Measurements from ENCODE around the gene STAU1.
"Not testable (repeated sequence)": the region's sequence is repeated elsewhere in the genome, so short reads cannot be mapped to it uniquely, and the experiment has no call there.

The STAU1 gene

GRCh38 chr20:49161428-49162152, 26.5 kb downstream of the STAU1 start:
- no peak for DNase-seq

- DNase-seq: no peak
Observed at GRCh38 chr20:49160057-49160929, 27.8 kb downstream of the STAU1 start.

- DNase-seq: no peak
Observed at GRCh38 chr20:49157146-49157545, 31.0 kb downstream of the STAU1 start.

GRCh38 chr20:49156481-49156880, 31.7 kb downstream of the STAU1 start:
- no peak for DNase-seq

- DNase-seq: no peak
Observed at GRCh38 chr20:49151436-49151835, 36.7 kb downstream of the STAU1 start.

- no peak for DNase-seq
Observed at GRCh38 chr20:49149281-49150045, 38.7 kb downstream of the STAU1 start.

- no peak for DNase-seq
Observed at GRCh38 chr20:49148601-49149000, 39.5 kb downstream of the STAU1 start.

GRCh38 chr20:49147296-49147695, 40.8 kb downstream of the STAU1 start:
- DNase-seq: no peak

- DNase-seq: no peak
Observed at GRCh38 chr20:49146442-49147225, 41.5 kb downstream of the STAU1 start.

- DNase-seq: no peak
Observed at GRCh38 chr20:49140834-49141233, 47.3 kb downstream of the STAU1 start.

- no peak for DNase-seq
Observed at GRCh38 chr20:49140411-49140810, 47.7 kb downstream of the STAU1 start.

GRCh38 chr20:49138431-49138830, 49.7 kb downstream of the STAU1 start:
- DNase-seq: no peak

- DNase-seq: no peak
Observed at GRCh38 chr20:49136817-49137571, 51.1 kb downstream of the STAU1 start.

- not testable (repeated sequence) for DNase-seq
Observed at GRCh38 chr20:49134797-49135196, 53.3 kb downstream of the STAU1 start.

GRCh38 chr20:49133571-49133970, 54.6 kb downstream of the STAU1 start:
- DNase-seq: no peak

- no peak for DNase-seq
Observed at GRCh38 chr20:49132995-49133478, 55.1 kb downstream of the STAU1 start.

GRCh38 chr20:49123982-49124381, 64.2 kb downstream of the STAU1 start:
- DNase-seq: no peak

- DNase-seq: no peak
Observed at GRCh38 chr20:49122920-49123319, 65.2 kb downstream of the STAU1 start.

GRCh38 chr20:49119988-49120387, 68.1 kb downstream of the STAU1 start:
- no peak for DNase-seq

GRCh38 chr20:49118307-49118706, 69.8 kb downstream of the STAU1 start:
- no peak for DNase-seq

- no peak for DNase-seq
Observed at GRCh38 chr20:49115564-49115963, 72.6 kb downstream of the STAU1 start.
